IMR-90 (cell line): Measurements from ENCODE around the gene CPED1. TPM values are rescaled to one million over a fixed set of nuclear protein-coding genes. Genes with fewer than 3 reads are reported as not detected.
A peak's percentile ranks its signal among the peaks of the same experiment; 100 is the strongest.
"Not testable (repeated sequence)": the region's sequence is repeated elsewhere in the genome, so short reads cannot be mapped to it uniquely, and the experiment has no call there.

Experiments
- ATAC-seq: fragments of 200-7000 bp; cut with Tn5 transposase; 2 replicates; pipeline ENCODE4 v1.9.1; 2020; ENCODE audit warnings: low read depth, mild to moderate bottlenecking, moderate library complexity
- BruUV-seq: library from RNA; stranded (reverse); fragments of 400-500 nt; replicated peaks from 2 replicates; lab custom pipeline; 2021; lab: Mats Ljungman, UMichigan
- CTCF ChIA-PET: fragments of 300-600 bp; formaldehyde crosslinking; extraction: SDS; loops from one replicate; lab custom pipeline; 2021; ENCODE audit warnings: antibody characterized with exemption; lab: Yijun Ruan, JAX
- POLR2A ChIA-PET: fragments of 300-600 bp; sonication (Branson Sonifier 250); formaldehyde crosslinking; loops from one replicate; lab custom pipeline; 2022; ENCODE audit warnings: antibody characterized with exemption; ENCODE audit not compliant: unreplicated experiment; lab: Charles Lee
- DNase-seq: peaks from one replicate; pipeline ENCODE4 v3.0.0; 2013
- H2AFZ ChIP-seq: replicated peaks from 2 replicates; pipeline ENCODE3; 2013; ENCODE audit warnings: low read length, mild to moderate bottlenecking; ENCODE audit not compliant: poor library complexity
- H2AK5ac ChIP-seq: 2 replicates; pipeline ENCODE4 v1.6.1; 2013; ENCODE audit warnings: low read depth, low read length, inconsistent platforms
- H2AK9ac ChIP-seq: replicated peaks from 2 replicates; pipeline ENCODE3; 2013; ENCODE audit warnings: mild to moderate bottlenecking, low read depth, low read length, moderate library complexity; ENCODE audit not compliant: poor library complexity
- H2BK120ac ChIP-seq: 2 replicates; pipeline ENCODE4 v1.6.1; 2013; ENCODE audit warnings: low read depth, low read length, inconsistent platforms
- H2BK15ac ChIP-seq: 3 replicates; pipeline ENCODE4 v1.6.1; 2013; ENCODE audit warnings: low read depth, low read length, inconsistent platforms
- H2BK20ac ChIP-seq: 2 replicates; pipeline ENCODE4 v1.6.1; 2013; ENCODE audit warnings: low read depth, mild to moderate bottlenecking, inconsistent platforms, low read length, moderate library complexity
- H2BK5ac ChIP-seq: 2 replicates; pipeline ENCODE4 v1.6.1; 2013; ENCODE audit warnings: mild to moderate bottlenecking, low read depth, low read length, inconsistent platforms; ENCODE audit not compliant: poor library complexity, severe bottlenecking
- H3K14ac ChIP-seq: replicated peaks from 2 replicates; pipeline ENCODE4 v1.6.1; 2013; ENCODE audit warnings: low read depth, low read length, inconsistent platforms
- H3K18ac ChIP-seq: 2 replicates; pipeline ENCODE4 v1.6.1; 2013; ENCODE audit warnings: low read depth, low read length, control low read depth
- H3K23ac ChIP-seq: 2 replicates; pipeline ENCODE4 v1.6.1; 2013; ENCODE audit warnings: low read depth, low read length, inconsistent platforms
- H3K27ac ChIP-seq: 2 replicates; pipeline ENCODE4 v1.5.1; 2013; ENCODE audit warnings: mild to moderate bottlenecking, control low read depth, low read length; ENCODE audit not compliant: insufficient read depth
- H3K27me3 ChIP-seq: 2 replicates; pipeline ENCODE4 v1.6.1; 2013; ENCODE audit warnings: low read length; ENCODE audit not compliant: control insufficient read depth, insufficient read depth
- H3K36me3 ChIP-seq: 2 replicates; pipeline ENCODE4 v1.6.1; 2013; ENCODE audit warnings: low read length, mixed read lengths; ENCODE audit not compliant: control insufficient read depth, insufficient read depth
- H3K4ac ChIP-seq: 2 replicates; pipeline ENCODE4 v1.6.1; 2013; ENCODE audit warnings: low read depth, low read length, inconsistent platforms
- H3K4me1 ChIP-seq: 2 replicates; pipeline ENCODE4 v1.6.1; 2013; ENCODE audit warnings: low read length, mixed read lengths; ENCODE audit not compliant: control insufficient read depth, insufficient read depth
- H3K4me2 ChIP-seq: 2 replicates; pipeline ENCODE4 v1.6.1; 2013; ENCODE audit warnings: low read depth, mild to moderate bottlenecking, control low read depth, low read length, moderate library complexity
- H3K4me3 ChIP-seq: 2 replicates; pipeline ENCODE4 v1.5.1; 2013; ENCODE audit warnings: low read depth, mild to moderate bottlenecking, control low read depth, low read length, moderate library complexity; ENCODE audit not compliant: insufficient read depth
- H3K56ac ChIP-seq: 2 replicates; pipeline ENCODE4 v1.6.1; 2013; ENCODE audit warnings: low read length, inconsistent platforms; ENCODE audit not compliant: insufficient read depth; ENCODE audit errors: extremely low read depth
- H3K79me1 ChIP-seq, 2 experiments: 2 replicates each; pipeline ENCODE4 v1.6.1; 2013; ENCODE audit warnings: low read length in 2 of 2, inconsistent platforms in 1 of 2, low read depth in 1 of 2
- H3K9ac ChIP-seq: 2 replicates; pipeline ENCODE4 v1.6.1; 2013; ENCODE audit warnings: low read depth, low read length, control low read depth
- H3K9me1 ChIP-seq: 2 replicates; pipeline ENCODE4 v1.6.1; 2013; ENCODE audit warnings: low read length, inconsistent platforms; ENCODE audit not compliant: insufficient read depth
- H3K9me3 ChIP-seq: 2 replicates; pipeline ENCODE4 v1.6.1; 2013; ENCODE audit warnings: low read length; ENCODE audit not compliant: control insufficient read depth, insufficient read depth
- H4K20me1 ChIP-seq: 2 replicates; pipeline ENCODE4 v1.6.1; 2013; ENCODE audit warnings: low read length, inconsistent platforms; ENCODE audit not compliant: insufficient read depth
- H4K5ac ChIP-seq: 2 replicates; pipeline ENCODE4 v1.6.1; 2013; ENCODE audit warnings: mild to moderate bottlenecking, low read depth, low read length, control low read depth
- H4K8ac ChIP-seq, 2 experiments: 2 replicates each; pipeline ENCODE4 v1.6.1; 2013; ENCODE audit warnings: low read depth in 2 of 2, low read length in 2 of 2, control low read depth in 1 of 2, inconsistent platforms in 1 of 2
- H4K91ac ChIP-seq: 2 replicates; pipeline ENCODE4 v1.6.1; 2013; ENCODE audit warnings: low read depth, low read length, inconsistent platforms; ENCODE audit not compliant: insufficient read depth
- FOS ChIP-seq: fragments of 150-350 bp; IDR thresholded peaks from 2 replicates; pipeline ENCODE4 v1.6.1; 2016; ENCODE audit warnings: low read depth, low read length
- RAD21 ChIP-seq: IDR thresholded peaks from 2 replicates; pipeline ENCODE4 v1.6.1; 2012; ENCODE audit warnings: low read length, improper control_type of control experiment
- WGBS, 2 experiments: methylation state at CpG; one replicate each; pipeline versions ENCODE4 v1.1.5 to v1.1.7; 2013; ENCODE audit warnings: missing lambda C conversion rate in 2 of 2; ENCODE audit not compliant: insufficient read length in 1 of 2; ENCODE audit errors: extremely low coverage in 2 of 2; 5-methylcytosine and 5-hydroxymethylcytosine counted together
- dilution Hi-C: fragments of 300-500 bp; cut with HindIII; formaldehyde crosslinking; loops from one replicate; pipeline ENCODE4 v1.14.3; 2018; ENCODE audit warnings: low sequenced_read_pairs; ENCODE audit not compliant: unreplicated experiment
- in situ Hi-C: fragments of 300-500 bp; cut with MboI; formaldehyde crosslinking; loops from 3 replicates; pipeline ENCODE4 v1.14.3; 2019; ENCODE audit warnings: low sequenced_read_pairs, inconsistent platforms, mixed read lengths
- intact Hi-C: fragments of 100-400 bp; cut with micrococcal nuclease; formaldehyde crosslinking; loops from 2 replicates; pipeline ENCODE4 v1.10.0; 2022
- polyA plus RNA-seq, 3 experiments: library from polyadenylated mRNA; depleted of rRNA; stranded (reverse); fragments of >200 nt; gene quantifications; 2 replicates each; pipeline ENCODE4 v1.2.3, GENCODE V29; 2012; ENCODE audit warnings: low replicate concordance in 1 of 3
- total RNA-seq: library from RNA; depleted of rRNA; stranded (reverse); fragments of >200 nt; gene quantifications from 2 replicates; pipeline ENCODE4 v1.2.3, GENCODE V29; 2012

CPED1 gene
- total and polyA plus RNA-seq, 2 of the 4 experiments (the other 2 are of a cell fraction): 31.2 to 96.8 TPM

DNA sequence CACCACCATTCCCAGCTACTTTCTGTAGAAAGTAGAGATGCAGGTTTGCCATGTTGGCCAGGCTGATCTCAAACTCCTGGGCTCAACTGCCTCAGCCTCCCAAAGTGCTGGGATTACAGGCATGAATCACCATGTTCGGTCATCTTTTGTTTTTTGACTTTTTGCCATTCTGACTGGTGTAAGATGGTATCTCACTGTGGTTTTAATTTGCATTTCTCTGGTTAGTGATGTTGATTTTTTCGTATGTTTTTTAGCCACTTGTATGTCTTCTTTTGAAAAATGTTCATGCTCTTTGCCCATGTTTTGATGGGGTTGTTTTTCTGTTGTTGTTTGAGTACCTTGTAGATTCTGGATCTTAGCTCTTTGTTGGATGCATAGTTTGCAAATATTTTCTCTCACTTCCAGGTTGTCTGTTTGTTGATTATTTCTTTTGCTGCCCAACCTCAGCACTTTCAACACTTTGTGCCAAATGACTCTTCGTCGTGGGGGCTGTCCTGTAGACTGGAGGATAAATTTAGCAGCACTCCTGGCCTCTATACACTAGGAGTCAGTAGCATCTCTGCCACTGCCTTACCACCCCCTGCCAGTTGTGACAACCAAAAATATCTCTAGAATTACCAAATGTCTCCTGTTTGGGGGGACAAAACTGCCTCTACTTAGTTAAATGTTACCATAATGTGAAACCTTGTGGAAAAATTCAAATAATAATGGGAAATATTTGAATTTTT is 6.5 kb upstream of the CPED1 start:
- dilution Hi-C loops (loop anchor here (25.0 kb wide), 1 partner anchor 105 kb away; no protein-coding TSS in a partner anchor), in situ Hi-C loops (loop anchor here (25.0 kb wide), 1 partner anchor 355 kb away; the partner anchor contains the start of gene WNT16), intact Hi-C loops (no loop called here)
- no peak overlapping the region for H4K5ac ChIP-seq
- H2AFZ ChIP-seq: peak overlapping the region; percentile 54
- H2BK5ac ChIP-seq: no peak overlapping the region
- H3K9me1 ChIP-seq: peaks cover 2% of the 10 kb centered on the region; the same call in 1 of the 2 replicates
- WGBS, 2 experiments: no CpG with 5 or more reads among the region's 4 CpGs
- H3K79me1 ChIP-seq: no peaks in the 10 kb centered on the region; a peak in 1 of 4 replicates
- peaks cover 5% of the 10 kb centered on the region for H3K4me1 ChIP-seq
- peak overlapping the region; percentile 30; the same call in 1 of the 3 replicates for H2BK15ac ChIP-seq
- 0 out of 2 replicates have a peak, but pooled peaks have one; percentile 17 for TF ChIP-seq FOS
- no peak for TF ChIP-seq RAD21
- ATAC-seq: peak; percentile 76
- no peak overlapping the region for H3K27ac ChIP-seq
- H2AK5ac ChIP-seq: peak overlapping the region; percentile 40; the same call in 1 of the 2 replicates
- H4K8ac ChIP-seq: peak overlapping the region in 1 of 2 experiments; percentile 36; a peak in 1 of 4 replicates
- H3K9me3 ChIP-seq: no peaks in the 10 kb centered on the region
- H3K9ac ChIP-seq: no peak overlapping the region
- POLR2A ChIA-PET: no interaction called here
- H3K27me3 ChIP-seq: no peaks in the 10 kb centered on the region
- H3K4me2 ChIP-seq: no peak overlapping the region
- H3K4ac ChIP-seq: peak overlapping the region; percentile 44; the same call in 1 of the 2 replicates
- H4K91ac ChIP-seq: 0 out of 2 replicates have a peak overlapping the region, but pooled peaks have one; percentile 36
- no peak overlapping the region; the same call in 1 of the 2 replicates for H3K23ac ChIP-seq
- H2BK20ac ChIP-seq: peak overlapping the region; percentile 79; the same call in 1 of the 2 replicates
- no peak overlapping the region for H3K4me3 ChIP-seq
- peak overlapping the region; percentile 51 for H2BK120ac ChIP-seq
- CTCF ChIA-PET: interaction anchor here (1.1 kb wide), 1 partner anchor 106 kb away, joined by 3 read pairs; no protein-coding TSS in a partner anchor
- peak overlapping the region; percentile 1; the same call in 1 of the 2 replicates for H3K18ac ChIP-seq
- no peaks in the 10 kb centered on the region for H4K20me1 ChIP-seq
- peak overlapping the region; percentile 59 for H3K14ac ChIP-seq
- no peaks in the 10 kb centered on the region for H3K36me3 ChIP-seq
- BruUV-seq: no TSS peak
- H3K56ac ChIP-seq: no peak overlapping the region
- DNase-seq: peak; percentile 76
- H2AK9ac ChIP-seq: no peak overlapping the region

GRCh38 chr7:120983592-120983991 is 4.9 kb upstream of the CPED1 start:
- H3K18ac ChIP-seq, H2AK9ac ChIP-seq, H2BK120ac ChIP-seq, H2BK5ac ChIP-seq, H2BK15ac ChIP-seq, H4K5ac ChIP-seq, H2AK5ac ChIP-seq, DNase-seq, H2AFZ ChIP-seq, H3K9me3 ChIP-seq, H3K4ac ChIP-seq, H3K4me3 ChIP-seq, H4K8ac ChIP-seq, H3K79me1 ChIP-seq, H3K14ac ChIP-seq, intact Hi-C loops, H3K4me1 ChIP-seq, H4K91ac ChIP-seq, ATAC-seq, H3K36me3 ChIP-seq, H2BK20ac ChIP-seq, POLR2A ChIA-PET, H3K27ac ChIP-seq, H4K20me1 ChIP-seq, CTCF ChIA-PET, H3K9me1 ChIP-seq, BruUV-seq, H3K23ac ChIP-seq, H3K4me2 ChIP-seq, H3K27me3 ChIP-seq, H3K56ac ChIP-seq, H3K9ac ChIP-seq: not testable (repeated sequence)
- dilution Hi-C loops (loop anchor here (25.0 kb wide), 1 partner anchor 104 kb away; no protein-coding TSS in a partner anchor), in situ Hi-C loops (loop anchor here (25.0 kb wide), 1 partner anchor 354 kb away; the partner anchor contains the start of gene WNT16)
- WGBS, 2 experiments: no CpG with 5 or more reads among the region's 8 CpGs
